HG03575 (cell line): Measurements from ENCODE around the gene SMARCD3.

Source experiments
- ATAC-seq: cut with Tn5 transposase; IDR thresholded peaks from one replicate; pipeline ENCODE4 v1.9.1; 2021; ENCODE audit not compliant: unreplicated experiment, insufficient number of reproducible peaks, low FRiP score; ENCODE audit errors: extremely low read depth

The SMARCD3 gene

GRCh38 chr7:151273651-151274390 is 25.3 kb upstream of the SMARCD3 start:
- no peak for ATAC-seq

GRCh38 chr7:151272877-151273276 is 24.4 kb upstream of the SMARCD3 start:
- no peak for ATAC-seq

GRCh38 chr7:151272405-151272804 is 23.9 kb upstream of the SMARCD3 start:
- ATAC-seq = no peak

GRCh38 chr7:151271699-151272355 is 23.3 kb upstream of the SMARCD3 start:
- ATAC-seq = no peak

GRCh38 chr7:151269511-151269910 is 21.0 kb upstream of the SMARCD3 start:
- no peak for ATAC-seq

GRCh38 chr7:151265351-151265931 is 16.9 kb upstream of the SMARCD3 start:
- no peak for ATAC-seq

- ATAC-seq = no peak
Measured at GRCh38 chr7:151264615-151265014, 16.1 kb upstream of the SMARCD3 start.

- ATAC-seq = no peak
Measured at GRCh38 chr7:151261529-151261928, 13.0 kb upstream of the SMARCD3 start.

GRCh38 chr7:151260883-151261282 is 12.4 kb upstream of the SMARCD3 start:
- no peak for ATAC-seq

- ATAC-seq = no peak
Measured at GRCh38 chr7:151260471-151260870, 12.0 kb upstream of the SMARCD3 start.

GRCh38 chr7:151257990-151258389 is 9.5 kb upstream of the SMARCD3 start:
- ATAC-seq = no peak

- no peak for ATAC-seq
Measured at GRCh38 chr7:151256410-151257045, 8.0 kb upstream of the SMARCD3 start.

- no peak for ATAC-seq
Measured at GRCh38 chr7:151255390-151255789, 6.9 kb upstream of the SMARCD3 start.

- ATAC-seq = no peak
Measured at GRCh38 chr7:151254851-151255250, 6.4 kb upstream of the SMARCD3 start.

GRCh38 chr7:151254316-151254715 is 5.8 kb upstream of the SMARCD3 start:
- ATAC-seq = no peak

- ATAC-seq = no peak
Measured at GRCh38 chr7:151252961-151253711, 4.6 kb upstream of the SMARCD3 start.

GRCh38 chr7:151252561-151252835 is 4.0 kb upstream of the SMARCD3 start:
- no peak for ATAC-seq

GRCh38 chr7:151251689-151252560 is 3.4 kb upstream of the SMARCD3 start:
- ATAC-seq = no peak

- no peak for ATAC-seq
Measured at GRCh38 chr7:151251328-151251688, 2.8 kb upstream of the SMARCD3 start.
